GM12878 (cell line): Measurements from ENCODE around the gene PRDX1. TPM values are rescaled to one million over a fixed set of nuclear protein-coding genes. Genes with fewer than 3 reads are reported as not detected.

ENCODE experiments used
- ATAC-seq: fragments of 200-7000 bp; cut with Tn5 transposase; 3 replicates; pipeline ENCODE4 v1.9.1; 2020; ENCODE audit warnings: mild to moderate bottlenecking, moderate library complexity
- BruUV-seq: library from RNA; stranded (reverse); fragments of 400-500 nt; replicated peaks from 2 replicates; lab custom pipeline; 2021; lab: Mats Ljungman, UMichigan
- CTCF ChIA-PET: fragments of 300-600 bp; sonication (Branson Sonifier 250); formaldehyde crosslinking; extraction: SDS; loops from one replicate; lab custom pipeline; 2021; ENCODE audit warnings: inconsistent platforms; lab: Yijun Ruan, JAX
- POLR2A ChIA-PET: fragments of 350-600 bp; formaldehyde crosslinking; extraction: SDS; loops from one replicate; lab custom pipeline; 2021; ENCODE audit warnings: inconsistent platforms; lab: Charles Lee
- RAD21 ChIA-PET: fragments of 300-600 bp; sonication (Branson Sonifier 250); formaldehyde crosslinking; loops from one replicate; lab custom pipeline; 2023; ENCODE audit warnings: antibody characterized with exemption; ENCODE audit not compliant: unreplicated experiment; lab: Charles Lee
- SMC1A ChIA-PET: fragments of 300-600 bp; sonication (Branson Sonifier 250); formaldehyde crosslinking; loops from one replicate; lab custom pipeline; 2023; ENCODE audit not compliant: unreplicated experiment, uncharacterized antibody; lab: Charles Lee
- DNase-seq: peaks from one replicate; pipeline ENCODE4 v3.0.0-alpha.2; 2011; ENCODE audit warnings: low read depth, low spot score
- FAIRE-seq: peaks from 3 replicates; lab custom pipeline; 2011; peaks lifted over from hg19 to GRCh38; lab: Jason Lieb, UNC
- H2AFZ ChIP-seq: 2 replicates; pipeline ENCODE4 v1.6.0; 2011; ENCODE audit warnings: low read depth, low read length, control low read depth; ENCODE audit not compliant: control insufficient read depth
- H3K27ac ChIP-seq: 2 replicates; pipeline ENCODE4 v1.5.1; 2011; ENCODE audit warnings: control low read depth; ENCODE audit not compliant: control insufficient read depth, insufficient read depth
- H3K27me3 ChIP-seq, 2 experiments: replicated peaks in 1 of 2; 2 replicates each; pipeline versions ENCODE4 v1.6.0 to v1.6.1; 2011; ENCODE audit warnings: low read length in 1 of 2; ENCODE audit not compliant: control insufficient read depth in 2 of 2, insufficient read depth in 2 of 2
- H3K36me3 ChIP-seq, 2 experiments: 2 replicates each; pipeline ENCODE4 v1.5.1; 2011; ENCODE audit warnings: low read length in 1 of 2; ENCODE audit not compliant: control insufficient read depth in 2 of 2, insufficient read depth in 2 of 2
- H3K4me1 ChIP-seq: 2 replicates; pipeline ENCODE4 v1.6.1; 2011; ENCODE audit warnings: mild to moderate bottlenecking, low read length, moderate library complexity, mixed read lengths; ENCODE audit not compliant: control insufficient read depth, insufficient read depth
- H3K4me2 ChIP-seq: 2 replicates; pipeline ENCODE4 v1.6.0; 2011; ENCODE audit warnings: control low read depth; ENCODE audit not compliant: control insufficient read depth, insufficient read depth
- H3K4me3 ChIP-seq: fragments of 200-600 bp; sonication (generic); 2 replicates; pipeline ENCODE4 v1.5.1; 2016
- H3K79me2 ChIP-seq: 2 replicates; pipeline ENCODE4 v1.6.0; 2011; ENCODE audit warnings: low read length; ENCODE audit not compliant: control insufficient read depth, insufficient read depth
- H3K9ac ChIP-seq: 2 replicates; pipeline ENCODE4 v1.8.0; 2011; ENCODE audit warnings: low read length, control low read depth, mixed read lengths; ENCODE audit not compliant: control insufficient read depth, insufficient read depth
- H3K9me3 ChIP-seq: replicated peaks from 3 replicates; pipeline ENCODE4 v1.5.1; 2011; ENCODE audit warnings: mild to moderate bottlenecking, low read length; ENCODE audit not compliant: control insufficient read depth, insufficient read depth
- H4K20me1 ChIP-seq: 2 replicates; pipeline ENCODE4 v1.6.0; 2011; ENCODE audit not compliant: control insufficient read depth, insufficient read depth
- ASH2L ChIP-seq: fragments of 300-600, 200-600 bp; sonication (generic); IDR thresholded peaks from 2 replicates; pipeline ENCODE4 v1.6.1; 2017; ENCODE audit warnings: low read depth, mild to moderate bottlenecking, borderline replicate concordance
- NBN ChIP-seq: fragments of 450-650 bp; IDR thresholded peaks from 2 replicates; pipeline ENCODE4 v1.6.1; 2016
- NFXL1 ChIP-seq: fragments of 450-650 bp; IDR thresholded peaks from 2 replicates; pipeline ENCODE4 v1.6.1; 2017; ENCODE audit warnings: antibody characterized with exemption, mild to moderate bottlenecking, borderline replicate concordance
- WGBS: methylation state at CpG from one replicate; pipeline ENCODE4 v1.1.6; 2016; ENCODE audit warnings: low lambda C conversion rate; ENCODE audit not compliant: insufficient replicate concordance, insufficient coverage; ENCODE audit errors: missing lambda C conversion rate; 5-methylcytosine and 5-hydroxymethylcytosine counted together
- in situ Hi-C: fragments of 300-500 bp; cut with MboI; formaldehyde crosslinking; loops from 9 replicates; pipeline ENCODE4 v1.14.3; 2018; ENCODE audit warnings: mixed read lengths
- intact Hi-C: fragments of 100-400 bp; cut with micrococcal nuclease; formaldehyde crosslinking; loops from one replicate; pipeline ENCODE4 v1.14.2; 2022; ENCODE audit not compliant: unreplicated experiment
- polyA plus RNA-seq, 11 experiments: library from polyadenylated mRNA; depleted of rRNA in 4 of 11; unstranded in 6 of 11; stranded (reverse) in 5 of 11; fragments of >200 nt; fragmentation: Nextera tagmentation in 4 of 11; fragmentation: Illumina TruSeq in 1 of 11; extraction: Ambion mirVana in 4 of 11; extraction: Trizol in 1 of 11; gene quantifications; 1 replicate in 1 of 11; 2 replicates in 10 of 11; pipeline versions ENCODE4 v1.2.1 to v1.2.3, GENCODE V29; 2011 to 2016; ENCODE audit warnings: inconsistent platforms in 2 of 11, missing spikeins in 2 of 11, low read depth in 1 of 11
- total RNA-seq, 4 experiments: library from RNA; depleted of rRNA in 3 of 4; stranded (reverse); fragments of >200 nt in 3 of 4; fragmentation: Illumina TruSeq in 1 of 4; extraction: Trizol in 1 of 4; gene quantifications; 2 replicates each; pipeline versions ENCODE4 v1.2.1 to v1.2.3, GENCODE V29; 2013 to 2021

PRDX1 gene
- total and polyA plus RNA-seq, 10 of the 15 experiments (the other 5 are each of a cell fraction or from before 2014, with no cell fraction given) = 659 to 1,775 (median 811) TPM

- no peaks in the 10 kb centered on the region for H4K20me1 ChIP-seq
- no peaks in the 10 kb centered on the region for H3K27me3 ChIP-seq
- H3K9ac ChIP-seq = no peak overlapping the region
- peaks cover 30% of the 10 kb centered on the region for H3K4me1 ChIP-seq
- ChIA-PET POLR2A (interaction anchor here (0.6 to 7.6 kb wide), 7 partner anchors 9 to 779 kb away, joined by 3 to 118 read pairs (median 5); partner anchors contain the start of genes AKR1A1 and PRDX1), CTCF (interaction anchor here (1.0 to 3.5 kb wide), 4 partner anchors 13 to 26 kb away, joined by 3 to 23 read pairs (median 8); partner anchors contain the start of gene PRDX1), RAD21 (interaction anchor here (5.0 kb wide), 1 partner anchor 21 kb away, joined by 40 read pairs; the partner anchor contains the start of gene PRDX1), SMC1A (interaction anchor here (0.6 to 8.6 kb wide), 12 partner anchors 9 to 596 kb away, joined by 3 to 80 read pairs (median 6); partner anchors contain the start of genes AKR1A1, NASP and PRDX1)
- no peaks in the 10 kb centered on the region for H3K9me3 ChIP-seq
- H3K4me2 ChIP-seq = no peak overlapping the region
- intact Hi-C loops = no loop called here
- H2AFZ ChIP-seq = no peak overlapping the region
- 95% methylated on average over 4 of the region's 4 CpGs for WGBS
- DNase-seq (no peak), ATAC-seq (no peak), FAIRE-seq (no peak)
- BruUV-seq = no TSS peak
- in situ Hi-C loops = no loop called here
- H3K4me3 ChIP-seq = no peak overlapping the region
- no peak overlapping the region for H3K27ac ChIP-seq
- H3K36me3 ChIP-seq = no peaks in the 10 kb centered on the region
- no peak for TF ChIP-seq NFXL1
- H3K79me2 ChIP-seq = no peaks in the 10 kb centered on the region
These were observed 20.9 kb upstream of the PRDX1 start for GRCh38 chr1:45542591-45542990.

GRCh38 chr1:45541193-45541592, 19.5 kb upstream of the PRDX1 start:
- WGBS = 96% methylated on average over 1 of the region's 1 CpG
- POLR2A ChIA-PET = interaction anchor here (2.1 to 7.6 kb wide), 2 partner anchors 10 to 18 kb away, joined by 12 to 118 read pairs; partner anchors contain the start of genes AKR1A1 and PRDX1
- H3K9ac ChIP-seq = no peak overlapping the region

More at GRCh38 chr1:45541193-45541592, 19.5 kb upstream of the PRDX1 start:
- no peak for FAIRE-seq
- ChIA-PET RAD21 (interaction anchor here (0.9 to 1.4 kb wide), 2 partner anchors 23 to 28 kb away, joined by 3 to 6 read pairs; no protein-coding TSS in a partner anchor), SMC1A (interaction anchor here (0.6 to 8.6 kb wide), 5 partner anchors 10 to 549 kb away, joined by 3 to 80 read pairs (median 3); partner anchors contain the start of genes AKR1A1 and PRDX1), CTCF (interaction anchor here (0.9 to 3.5 kb wide), 3 partner anchors 9 to 29 kb away, joined by 3 to 23 read pairs (median 4); no protein-coding TSS in a partner anchor)
- Histone ChIP-seq H3K27me3 (no peaks in the 10 kb centered on the region), H2AFZ (no peak overlapping the region), H3K36me3 (no peaks in the 10 kb centered on the region), H3K9me3 (no peaks in the 10 kb centered on the region), H4K20me1 (no peaks in the 10 kb centered on the region), H3K4me2 (no peak overlapping the region), H3K27ac (no peak overlapping the region), H3K79me2 (no peaks in the 10 kb centered on the region), H3K4me3 (no peak overlapping the region), H3K4me1 (peaks cover 28% of the 10 kb centered on the region)
- no peak for TF ChIP-seq ASH2L
- 0 out of 2 replicates have a peak, but pooled peaks have one; percentile 25 for TF ChIP-seq NBN
- in situ Hi-C loops (no loop called here), intact Hi-C loops (no loop called here)
- ATAC-seq = no peak
- no TSS peak for BruUV-seq
- no peak for DNase-seq
